AG08395 (cell line): Measurements from ENCODE around the gene AP2S1.
"Not testable (repeated sequence)": the region's sequence is repeated elsewhere in the genome, so short reads cannot be mapped to it uniquely, and the experiment has no call there.

Experiments
- DNase-seq: peaks from one replicate; pipeline ENCODE4 v3.0.0; 2012; ENCODE audit warnings: mixed read lengths, low spot score

Gene AP2S1

DNA sequence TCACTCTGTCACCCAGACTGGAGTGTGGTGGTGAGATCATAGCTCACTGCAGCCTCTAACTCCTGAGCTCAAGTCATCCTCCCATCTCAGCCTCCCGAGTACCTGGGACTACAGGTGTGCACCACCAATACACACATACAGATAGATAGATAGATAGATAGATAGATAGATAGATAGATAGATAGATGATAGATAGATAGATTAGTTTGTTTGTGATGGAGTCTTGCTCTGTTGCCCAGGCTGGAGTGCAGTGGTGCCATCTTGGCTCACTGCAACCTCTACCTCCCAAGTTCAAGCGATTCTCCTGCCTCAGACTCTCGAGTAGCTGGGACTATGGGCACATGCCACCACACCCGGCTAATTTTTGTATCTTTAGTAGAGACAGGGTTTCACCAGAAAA is 46.2 kb downstream of the AP2S1 start:
- not testable (repeated sequence) for DNase-seq

DNA sequence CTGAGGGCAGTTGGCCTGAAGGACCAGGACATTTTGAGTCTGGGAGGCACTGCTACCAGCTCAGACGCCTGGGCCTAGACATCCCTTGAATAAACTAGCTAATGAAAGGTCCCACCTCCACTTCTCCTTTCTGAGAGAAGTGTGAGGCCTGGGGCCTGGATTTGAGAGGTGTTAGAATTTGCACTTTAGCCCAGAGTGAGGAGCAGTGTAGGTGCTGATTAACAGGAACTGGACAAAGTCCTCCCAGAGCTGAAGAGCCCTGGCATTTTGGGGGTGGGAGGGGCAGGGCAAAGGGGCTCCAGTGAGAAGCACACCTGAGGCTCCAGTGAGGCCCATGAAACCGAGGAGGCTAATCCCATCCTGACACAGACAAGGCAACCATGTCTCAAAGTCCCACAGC is 47.1 kb downstream of the AP2S1 start:
- no peak for DNase-seq

DNA sequence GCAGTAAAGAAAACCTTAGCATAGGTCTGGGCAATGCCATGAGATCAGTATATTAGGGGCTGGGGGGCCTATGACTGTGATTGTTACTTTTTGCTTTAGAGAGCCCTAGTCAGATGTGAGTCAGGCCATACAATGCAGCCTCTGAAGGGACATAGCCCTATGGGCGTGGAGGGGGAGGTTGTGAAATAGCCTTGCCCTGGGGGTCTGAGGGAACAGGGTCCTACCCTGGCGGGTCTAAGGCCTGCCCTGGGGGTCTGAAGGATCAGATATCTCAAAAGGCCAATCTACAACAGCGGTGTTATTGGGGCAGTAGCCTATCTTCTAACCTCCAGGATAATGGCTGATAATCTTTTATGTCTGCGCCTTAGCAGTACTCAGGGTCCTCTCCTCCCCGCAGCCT is 48.5 kb downstream of the AP2S1 start:
- no peak for DNase-seq

DNA sequence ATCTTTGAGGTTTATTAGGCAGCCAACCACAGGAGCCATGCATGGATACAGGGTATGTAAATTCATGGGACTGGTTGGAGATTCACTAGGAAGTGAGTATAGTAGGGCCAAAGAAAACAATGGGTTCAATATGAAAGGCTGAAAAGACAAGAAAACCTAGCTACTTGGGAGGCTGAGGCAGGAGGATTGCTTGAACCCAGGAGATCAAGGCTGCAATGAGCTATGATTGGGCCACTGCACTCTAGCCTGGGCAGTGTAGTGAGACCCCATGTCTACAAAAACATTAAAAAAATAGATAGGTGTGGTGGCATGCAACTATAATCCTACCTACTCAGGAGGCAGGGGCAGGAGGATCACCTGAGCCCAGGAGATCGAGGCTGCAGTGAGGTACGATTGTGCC is 51.9 kb downstream of the AP2S1 start:
- no peak for DNase-seq

DNA sequence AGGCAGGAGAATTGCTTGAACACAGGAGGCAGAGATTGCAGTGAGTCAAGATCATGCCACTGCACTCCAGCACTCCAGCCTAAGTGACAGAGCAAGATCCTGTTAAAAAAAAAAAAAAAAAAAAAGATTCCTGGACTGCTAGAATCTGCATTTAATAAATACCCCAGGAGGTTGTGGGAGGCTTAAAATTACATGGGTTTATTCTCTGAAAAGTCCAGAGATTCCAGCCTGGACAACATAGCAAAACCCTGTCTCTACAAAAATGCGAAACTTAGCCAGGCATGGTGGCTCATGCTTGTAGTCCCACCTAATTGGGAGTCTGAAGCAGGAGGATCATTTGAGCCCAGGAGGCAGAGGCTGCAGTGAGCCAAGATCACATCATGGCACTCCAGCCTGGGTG is 52.8 kb downstream of the AP2S1 start:
- DNase-seq: no peak

DNA sequence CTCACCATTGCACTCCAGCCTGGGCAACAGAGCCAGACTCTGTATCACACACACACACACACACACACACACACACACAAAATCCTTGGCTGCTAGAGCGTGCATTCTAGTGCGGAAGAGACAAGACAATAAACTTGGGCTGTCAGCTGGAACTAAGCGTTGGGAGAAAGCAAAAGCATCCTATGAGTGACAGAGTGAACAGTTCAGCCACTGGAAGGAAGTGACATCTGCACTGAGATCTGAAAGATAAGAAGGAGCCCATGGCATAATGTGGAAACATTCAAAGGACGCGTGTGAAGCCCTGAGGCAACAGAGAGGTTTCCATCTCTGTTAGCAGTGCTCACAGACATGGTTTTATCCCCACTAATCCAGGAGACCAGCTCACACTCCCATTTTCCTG is 58.7 kb downstream of the AP2S1 start:
- DNase-seq: no peak

DNA sequence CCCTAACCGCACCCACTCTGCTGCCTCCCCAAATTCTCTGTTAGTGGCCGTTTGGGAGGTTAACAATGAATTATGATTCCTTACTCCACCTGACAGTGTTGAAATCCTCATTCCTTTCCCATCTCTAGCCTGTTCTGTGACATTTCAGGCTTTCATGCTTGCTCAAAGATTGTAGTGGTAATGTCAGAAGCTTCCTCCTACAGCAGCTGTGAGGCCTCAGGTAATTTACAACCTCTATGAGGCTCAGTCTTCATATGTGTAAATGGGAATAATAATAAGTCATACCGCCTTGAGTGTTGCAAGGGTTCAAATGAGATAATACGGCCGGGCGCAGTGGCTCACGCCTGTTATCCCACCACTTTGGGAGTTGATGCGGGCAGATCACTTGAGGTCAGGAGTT is 61.3 kb downstream of the AP2S1 start:
- no peak for DNase-seq

DNA sequence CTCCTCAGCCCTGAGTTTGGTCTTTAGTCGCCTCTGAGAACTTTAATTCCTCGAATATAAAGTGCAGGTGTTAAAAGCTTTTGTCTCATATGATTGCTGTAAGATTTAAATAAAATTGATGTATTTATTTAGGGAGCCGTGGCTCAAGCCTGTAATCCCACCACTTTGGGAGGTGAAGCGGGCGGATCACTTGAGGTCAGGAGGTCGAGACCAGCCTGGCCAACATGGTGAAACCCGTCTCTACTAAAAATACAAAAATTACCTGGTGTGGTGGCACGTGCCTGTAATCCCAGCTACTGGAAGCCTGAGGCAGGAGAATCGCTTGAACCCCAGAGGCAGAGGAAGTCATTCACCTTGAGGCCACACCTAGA is 61.7 kb downstream of the AP2S1 start:
- DNase-seq: no peak

DNA sequence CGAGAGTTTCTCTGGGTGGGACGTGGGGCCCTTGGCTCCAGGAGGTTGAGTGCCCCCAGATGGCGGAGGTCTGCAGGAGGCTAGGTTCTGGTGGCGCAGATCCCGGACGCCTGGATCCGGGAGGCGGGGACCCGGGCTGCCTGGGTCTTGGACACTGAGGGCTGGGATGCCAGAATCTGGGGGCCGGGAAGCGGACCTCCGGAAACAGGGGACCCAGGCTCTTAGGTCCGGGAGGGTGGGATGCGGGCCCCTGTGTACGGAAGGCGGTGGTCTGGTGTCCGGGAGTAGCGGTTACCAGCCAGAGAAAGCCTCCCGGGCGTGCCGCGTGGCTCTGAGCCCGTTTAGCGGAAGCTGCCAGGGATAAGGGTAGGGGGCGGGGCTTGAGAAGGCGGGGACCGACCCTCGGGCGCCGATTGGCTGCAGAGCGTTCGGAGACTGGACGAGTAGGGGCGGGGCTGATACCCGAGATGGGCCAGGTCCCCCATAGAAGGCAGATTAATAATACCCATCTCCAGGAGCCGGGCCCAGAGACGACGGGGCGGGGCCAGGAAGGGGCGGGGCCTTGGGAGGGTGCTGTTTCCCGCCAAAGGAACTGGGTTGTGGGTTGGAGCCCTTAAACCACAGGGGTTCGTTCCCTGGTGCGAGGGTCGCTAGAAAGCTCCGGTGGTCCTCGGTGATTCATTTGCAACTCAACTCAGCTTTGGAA is 62.2 kb downstream of the AP2S1 start, which contains the start of gene SLC1A5:
Gene SLC1A5, minus strand, starts transcription at position 333 of the 706 bp plus-strand sequence. CDS start 629 bp downstream, outside the sequence.
- DNase-seq: peak; percentile 99
